ENCODE measurements around the gene MFAP1.
"Not testable (repeated sequence)": the region's sequence is repeated elsewhere in the genome, so short reads cannot be mapped to it uniquely, and the experiment has no call there.

Gene MFAP1

GRCh38 chr15:43859546-43859945 lies 35.1 kb upstream of the MFAP1 start:
- H3K4me3 ChIP-seq (ENCODE audit: low read depth, low read length), result no peak overlapping the region
- TF ChIP-seq, protein P1, sequence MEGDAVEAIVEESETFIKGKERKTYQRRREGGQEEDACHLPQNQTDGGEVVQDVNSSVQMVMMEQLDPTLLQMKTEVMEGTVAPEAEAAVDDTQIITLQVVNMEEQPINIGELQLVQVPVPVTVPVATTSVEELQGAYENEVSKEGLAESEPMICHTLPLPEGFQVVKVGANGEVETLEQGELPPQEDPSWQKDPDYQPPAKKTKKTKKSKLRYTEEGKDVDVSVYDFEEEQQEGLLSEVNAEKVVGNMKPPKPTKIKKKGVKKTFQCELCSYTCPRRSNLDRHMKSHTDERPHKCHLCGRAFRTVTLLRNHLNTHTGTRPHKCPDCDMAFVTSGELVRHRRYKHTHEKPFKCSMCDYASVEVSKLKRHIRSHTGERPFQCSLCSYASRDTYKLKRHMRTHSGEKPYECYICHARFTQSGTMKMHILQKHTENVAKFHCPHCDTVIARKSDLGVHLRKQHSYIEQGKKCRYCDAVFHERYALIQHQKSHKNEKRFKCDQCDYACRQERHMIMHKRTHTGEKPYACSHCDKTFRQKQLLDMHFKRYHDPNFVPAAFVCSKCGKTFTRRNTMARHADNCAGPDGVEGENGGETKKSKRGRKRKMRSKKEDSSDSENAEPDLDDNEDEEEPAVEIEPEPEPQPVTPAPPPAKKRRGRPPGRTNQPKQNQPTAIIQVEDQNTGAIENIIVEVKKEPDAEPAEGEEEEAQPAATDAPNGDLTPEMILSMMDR (IDR thresholded peaks at IDR 0.05; ENCODE audit: low read depth, low read length), result no peak

GRCh38 chr15:43854801-43855200 lies 30.3 kb upstream of the MFAP1 start:
- TF ChIP-seq, protein P1 (IDR thresholded peaks at IDR 0.05; ENCODE audit: low read depth, low read length), result no peak
- no peak overlapping the region for H3K4me3 ChIP-seq (ENCODE audit: low read depth, low read length)

DNA sequence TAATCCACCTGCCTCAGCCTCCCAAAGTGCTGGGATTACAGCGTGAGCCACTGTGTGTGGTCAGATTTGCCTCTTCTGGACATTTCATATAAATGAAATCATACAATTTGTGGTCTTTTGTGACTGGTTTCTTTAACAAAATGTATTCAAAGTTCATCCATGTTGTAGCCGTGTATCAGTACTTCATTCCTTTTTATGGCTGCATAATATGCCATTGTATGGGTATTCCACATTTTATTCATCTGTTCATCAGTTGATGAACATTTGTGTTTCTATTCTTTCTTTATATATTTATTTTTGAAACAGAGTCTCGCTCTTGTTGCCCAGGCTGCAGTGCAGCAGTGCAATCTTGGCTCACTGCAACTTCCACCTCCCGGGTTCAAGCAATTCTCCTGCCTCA lies 28.1 kb upstream of the MFAP1 start:
- no peak overlapping the region for H3K4me3 ChIP-seq (ENCODE audit: low read depth, low read length)

DNA sequence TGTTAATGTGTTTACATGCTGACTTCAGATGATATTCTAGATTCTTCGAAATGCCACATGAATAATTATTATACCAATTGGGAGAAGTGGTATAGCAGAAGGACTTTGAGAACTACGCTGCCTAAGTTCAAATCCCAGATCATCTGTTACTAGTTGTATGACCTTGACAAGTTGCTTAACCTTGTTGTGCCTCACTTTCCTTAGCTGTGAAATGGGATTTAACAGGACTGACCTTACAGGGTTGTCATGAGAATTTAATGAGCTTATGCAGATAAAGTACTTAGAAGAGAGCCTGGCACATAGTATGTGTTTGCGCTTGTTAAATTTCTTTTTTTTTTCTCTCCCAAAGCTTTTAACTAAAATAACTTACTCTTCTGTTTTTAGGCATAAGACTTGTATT lies 26.8 kb upstream of the MFAP1 start:
- no peak overlapping the region for H3K4me3 ChIP-seq (ENCODE audit: low read depth, low read length)
- TF ChIP-seq, protein P1 (IDR thresholded peaks at IDR 0.05; ENCODE audit: low read depth, low read length), result no peak

More for the DNA sequence above, 28.1 kb upstream of the MFAP1 start:
- TF ChIP-seq, protein P1 (IDR thresholded peaks at IDR 0.05; ENCODE audit: low read depth, low read length), result no peak

DNA sequence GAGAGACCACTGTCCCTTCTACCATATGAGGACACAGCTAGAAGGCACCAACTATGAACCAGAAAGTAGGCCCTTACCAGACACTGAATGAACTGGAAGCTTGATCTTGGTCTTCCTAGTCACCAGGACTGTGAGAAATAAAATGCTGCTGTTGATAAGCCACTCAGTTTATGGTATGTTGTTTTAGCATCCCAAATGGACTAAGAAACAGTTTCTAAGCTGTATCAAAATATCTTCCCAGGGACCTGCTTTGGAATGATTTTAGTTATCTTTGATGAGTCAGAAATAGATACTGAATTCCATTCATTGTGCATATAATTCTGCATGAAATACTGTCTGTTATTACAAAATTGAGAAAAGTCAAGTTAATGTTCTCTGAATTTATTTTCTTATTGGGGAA lies 20.9 kb upstream of the MFAP1 start:
- TF ChIP-seq, protein P1 (IDR thresholded peaks at IDR 0.05; ENCODE audit: low read depth, low read length), result no peak
- no peak overlapping the region for H3K4me3 ChIP-seq (ENCODE audit: low read depth, low read length)

GRCh38 chr15:43832485-43832884 lies 8.0 kb upstream of the MFAP1 start:
- H3K4me3 ChIP-seq (ENCODE audit: low read depth, low read length), result not testable (repeated sequence)

DNA sequence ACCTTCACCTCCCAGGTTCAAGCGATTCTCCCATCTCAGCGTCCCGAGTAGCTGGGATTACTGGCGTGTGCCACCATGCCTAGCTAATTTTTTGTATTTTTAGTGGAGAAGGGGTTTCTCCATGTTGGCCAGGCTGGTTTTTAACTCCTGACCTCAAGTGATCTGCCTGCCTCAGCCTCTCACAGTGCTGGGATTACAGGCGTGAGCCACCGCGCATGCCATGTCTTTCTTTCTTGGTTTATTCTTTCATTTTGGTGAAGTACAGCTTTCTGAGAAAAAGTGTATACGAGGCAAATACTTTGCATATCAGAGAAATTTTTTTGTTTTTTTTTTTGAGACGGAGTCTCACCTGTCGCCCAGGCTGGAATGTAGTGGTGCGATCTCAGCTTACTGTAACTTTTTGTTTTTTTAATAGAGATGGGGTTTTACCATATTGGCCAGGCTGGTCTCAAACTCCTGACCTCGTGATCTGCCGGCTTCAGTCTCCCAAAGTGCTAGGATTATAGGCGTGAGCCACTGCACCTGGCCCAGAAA lies 7.1 kb upstream of the MFAP1 start:
- H3K4me3 ChIP-seq (ENCODE audit: low read depth, low read length), result not testable (repeated sequence)

- not testable (repeated sequence) for H3K4me3 ChIP-seq (ENCODE audit: low read depth, low read length)
Observed at GRCh38 chr15:43830691-43831275, 6.3 kb upstream of the MFAP1 start.

DNA sequence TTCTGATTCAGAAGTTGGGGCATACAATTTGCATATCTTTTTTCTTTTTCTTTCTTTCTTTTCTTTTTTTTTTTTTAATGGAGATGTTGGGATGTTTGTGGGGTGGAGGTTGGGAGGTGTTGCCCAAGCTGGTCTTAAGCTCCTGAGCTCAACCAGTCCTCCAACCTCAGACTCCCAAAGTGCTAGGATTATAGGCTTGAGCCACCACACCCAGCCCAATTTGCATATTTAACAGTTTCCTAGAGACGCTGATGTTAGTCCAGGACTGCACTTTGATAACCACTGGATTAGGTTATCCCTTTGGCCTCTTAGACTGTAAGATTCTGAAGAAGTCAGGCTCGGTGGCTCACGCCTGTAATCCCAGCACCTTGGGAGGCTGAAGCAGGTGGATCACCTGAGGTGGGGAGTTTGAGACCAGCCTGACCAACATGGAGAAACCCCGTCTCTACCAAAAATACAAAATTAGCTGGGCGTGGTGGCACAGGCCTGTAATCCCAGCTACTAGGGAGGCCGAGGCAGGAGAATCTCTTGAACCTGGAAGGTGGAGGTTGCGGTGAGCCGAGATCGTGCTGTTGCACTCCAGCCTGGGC lies 5.6 kb upstream of the MFAP1 start:
- not testable (repeated sequence) for H3K4me3 ChIP-seq (ENCODE audit: low read depth, low read length)
